ENCODE measurements around the gene MIGA1.
"Not testable (repeated sequence)": the region's sequence is repeated elsewhere in the genome, so short reads cannot be mapped to it uniquely, and the experiment has no call there.

GRCh38 chr1:77786093-77786741 lies 6.8 kb downstream of the MIGA1 start:
- TF ChIP-seq ZNF274 (IDR thresholded peaks at IDR 0.05; ENCODE audit: low read depth, low read length); YY1 (IDR thresholded peaks at IDR 0.05; ENCODE audit: insufficient read depth, insufficient read length): not testable (repeated sequence)
